BJ (cell line): ENCODE measurements around the gene TRABD2B. TPM values are rescaled to one million over a fixed set of nuclear protein-coding genes. Genes with fewer than 3 reads are reported as not detected.

ENCODE experiments used
- CTCF ChIA-PET: fragments of 350-600 bp; formaldehyde crosslinking; extraction: SDS; loops from one replicate; lab custom pipeline; 2021; ENCODE audit warnings: antibody characterized with exemption, inconsistent platforms; lab: Yijun Ruan, JAX
- POLR2A ChIA-PET: fragments of 300-600 bp; sonication (Branson Sonifier 250); formaldehyde crosslinking; extraction: SDS; loops from one replicate; lab custom pipeline; 2021; ENCODE audit warnings: antibody characterized with exemption; lab: Charles Lee
- DNase-seq: peaks from one replicate; pipeline ENCODE4 v3.0.0-alpha.2; 2011; ENCODE audit warnings: low read depth
- H3K27me3 ChIP-seq: 2 replicates; pipeline ENCODE4 v1.6.0; 2011; ENCODE audit warnings: low read length; ENCODE audit not compliant: control insufficient read depth, insufficient read depth
- H3K36me3 ChIP-seq: 2 replicates; pipeline ENCODE4 v1.5.1; 2011; ENCODE audit warnings: low read length; ENCODE audit not compliant: control insufficient read depth, insufficient read depth
- H3K4me3 ChIP-seq: 2 replicates; pipeline ENCODE4 v1.5.1; 2011; ENCODE audit warnings: low read depth, mild to moderate bottlenecking, control low read depth, low read length
- CTCF ChIP-seq: IDR thresholded peaks from 2 replicates; pipeline ENCODE4 v1.5.1; 2011; ENCODE audit warnings: low read depth, mild to moderate bottlenecking, control low read depth, inconsistent platforms, low read length, moderate library complexity; ENCODE audit not compliant: insufficient read depth
- polyA plus RNA-seq: library from polyadenylated mRNA; depleted of rRNA; stranded (reverse); fragments of >200 nt; gene quantifications from 2 replicates; pipeline ENCODE4 v1.2.3, GENCODE V29; 2011; rRNA removed

The TRABD2B gene
- polyA plus RNA-seq, 1 experiment = not detected

GRCh38 chr1:47713333-47713953 lies 283.7 kb downstream of the TRABD2B start:
- peaks cover 27% of the 10 kb centered on the region for H3K27me3 ChIP-seq
- H3K36me3 ChIP-seq = no peaks in the 10 kb centered on the region
- ChIA-PET POLR2A (no interaction called here), CTCF (interaction anchor here (3.2 to 16.3 kb wide), 3 partner anchors 14 to 535 kb away, joined by 16 to 167 read pairs (median 46); partner anchors contain the start of gene FOXD2)
- no peak overlapping the region for H3K4me3 ChIP-seq
- no peak for DNase-seq
- TF ChIP-seq CTCF = no peak

- Histone ChIP-seq H3K27me3 (peaks cover 26% of the 10 kb centered on the region), H3K4me3 (no peak overlapping the region), H3K36me3 (no peaks in the 10 kb centered on the region)
- no peak for TF ChIP-seq CTCF
- no peak for DNase-seq
- POLR2A ChIA-PET = no interaction called here
- CTCF ChIA-PET = interaction anchor here (3.2 to 16.3 kb wide), 4 partner anchors 14 to 534 kb away, joined by 16 to 167 read pairs (median 38); partner anchors contain the start of gene FOXD2
These were observed 284.4 kb downstream of the TRABD2B start for GRCh38 chr1:47712596-47713299.

- ChIA-PET POLR2A (no interaction called here), CTCF (interaction anchor here (1.0 to 16.3 kb wide), 9 partner anchors 8 to 533 kb away, joined by 3 to 167 read pairs (median 27); partner anchors contain the start of gene FOXD2)
- no peaks in the 10 kb centered on the region for H3K36me3 ChIP-seq
- no peak for DNase-seq
- H3K4me3 ChIP-seq = no peak overlapping the region
- no peak for TF ChIP-seq CTCF
- peaks cover 31% of the 10 kb centered on the region for H3K27me3 ChIP-seq
These were observed 285.2 kb downstream of the TRABD2B start for GRCh38 chr1:47711848-47712492.

- POLR2A ChIA-PET = no interaction called here
These were observed 285.9 kb downstream of the TRABD2B start for GRCh38 chr1:47711184-47711847.

More at GRCh38 chr1:47711184-47711847, 285.9 kb downstream of the TRABD2B start:
- CTCF ChIA-PET = interaction anchor here (1.0 to 16.3 kb wide), 18 partner anchors 9 to 533 kb away, joined by 3 to 167 read pairs (median 6); partner anchors contain the start of gene FOXD2
- DNase-seq = no peak
- no peaks in the 10 kb centered on the region for H3K36me3 ChIP-seq
- H3K27me3 ChIP-seq = peaks cover 33% of the 10 kb centered on the region
- no peak overlapping the region for H3K4me3 ChIP-seq
- TF ChIP-seq CTCF = no peak

Other genes starting within 250 kb of the TRABD2B start
- not detected in 2 replicates for gene SLC5A9, start 225.3 kb upstream of the TRABD2B start, polyA plus RNA-seq